ENCODE measurements around the gene CCL17. TPM values are rescaled to one million over a fixed set of nuclear protein-coding genes. Genes with fewer than 3 reads are reported as not detected.

The CCL17 gene
- total RNA-seq, 1 donor from 2014 or later = not detected

- Histone ChIP-seq H3K27ac (replicated peaks) (no peak overlapping the region), H3K4me1 (peaks cover 38% of the 10 kb centered on the region), H3K27me3 (ENCODE audit: low read depth) (no peaks in the 10 kb centered on the region), H3K9me3 (replicated peaks) (no peaks in the 10 kb centered on the region), H3K4me3 (no peak overlapping the region), H3K36me3 (no peaks in the 10 kb centered on the region)
- intact Hi-C loops (cut with micrococcal nuclease) = no loop called here
- no peak for DNase-seq
- TF ChIP-seq CTCF (IDR thresholded peaks at IDR 0.05; ENCODE audit: borderline replicate concordance) = no peak
Measured at GRCh38 chr16:57412584-57412983, 8.0 kb downstream of the CCL17 start.

DNA sequence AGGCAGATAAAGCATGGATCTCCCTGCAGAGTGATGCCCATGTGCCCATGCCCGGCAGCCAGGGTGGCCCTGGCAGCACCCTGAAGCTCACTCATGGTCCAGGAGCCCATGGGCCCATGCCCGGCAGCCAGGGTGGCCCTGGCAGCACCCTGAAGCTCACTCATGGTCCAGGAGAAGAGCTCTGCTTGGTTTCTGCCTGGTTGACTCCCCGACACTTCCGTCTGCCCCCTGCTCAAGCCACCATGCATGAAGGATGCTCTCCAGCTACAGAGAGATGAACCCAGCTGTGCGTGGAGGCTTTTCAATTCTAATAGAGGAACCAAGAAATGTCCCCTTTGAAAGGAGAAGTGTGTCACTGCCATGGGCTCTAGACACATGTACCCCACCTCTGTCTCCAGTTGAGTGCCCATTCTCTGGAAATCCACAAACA lies 8.7 kb downstream of the CCL17 start:
- intact Hi-C loops (cut with micrococcal nuclease) = no loop called here
- no peak for TF ChIP-seq CTCF (IDR thresholded peaks at IDR 0.05; ENCODE audit: borderline replicate concordance)
- DNase-seq = no peak
- Histone ChIP-seq H3K9me3 (replicated peaks) (no peaks in the 10 kb centered on the region), H3K36me3 (no peaks in the 10 kb centered on the region), H3K4me3 (no peak overlapping the region), H3K27me3 (ENCODE audit: low read depth) (no peaks in the 10 kb centered on the region), H3K4me1 (peaks cover 44% of the 10 kb centered on the region), H3K27ac (replicated peaks) (no peak overlapping the region)

- no peak overlapping the region for H3K4me3 ChIP-seq
- no peaks in the 10 kb centered on the region for H3K36me3 ChIP-seq
- no peak for TF ChIP-seq CTCF (IDR thresholded peaks at IDR 0.05; ENCODE audit: borderline replicate concordance)
- H3K9me3 ChIP-seq (replicated peaks) = no peaks in the 10 kb centered on the region
- no peak for DNase-seq
- no peak overlapping the region for H3K27ac ChIP-seq (replicated peaks)
- H3K4me1 ChIP-seq = peaks cover 44% of the 10 kb centered on the region
- no peaks in the 10 kb centered on the region for H3K27me3 ChIP-seq (ENCODE audit: low read depth)
- intact Hi-C loops (cut with micrococcal nuclease) = no loop called here
Measured at GRCh38 chr16:57413733-57414132, 9.2 kb downstream of the CCL17 start.

- Histone ChIP-seq H3K27ac (replicated peaks) (peak overlapping the region; percentile 52), H3K4me3 (no peak overlapping the region), H3K9me3 (replicated peaks) (no peaks in the 10 kb centered on the region)
Measured at GRCh38 chr16:57416084-57416483, 11.5 kb downstream of the CCL17 start.

GRCh38 chr16:57419506-57419905 lies 14.9 kb downstream of the CCL17 start:
- Histone ChIP-seq H3K4me1 (peaks cover 53% of the 10 kb centered on the region), H3K27ac (replicated peaks) (peak overlapping the region; percentile 48), H3K4me3 (no peak overlapping the region), H3K36me3 (no peaks in the 10 kb centered on the region), H3K9me3 (replicated peaks) (no peaks in the 10 kb centered on the region), H3K27me3 (ENCODE audit: low read depth) (no peaks in the 10 kb centered on the region)
- intact Hi-C loops (cut with micrococcal nuclease) = no loop called here
- TF ChIP-seq CTCF (IDR thresholded peaks at IDR 0.05; ENCODE audit: borderline replicate concordance) = no peak
- no peak for DNase-seq

More at GRCh38 chr16:57416084-57416483, 11.5 kb downstream of the CCL17 start:
- peaks cover 37% of the 10 kb centered on the region for H3K4me1 ChIP-seq
- TF ChIP-seq CTCF (IDR thresholded peaks at IDR 0.05; ENCODE audit: borderline replicate concordance) = no peak
- H3K27me3 ChIP-seq (ENCODE audit: low read depth) = no peaks in the 10 kb centered on the region
- intact Hi-C loops (cut with micrococcal nuclease) = loop anchor here (2.0 kb wide), 1 partner anchor 115 kb away; no protein-coding TSS in a partner anchor
- DNase-seq = no peak
- no peaks in the 10 kb centered on the region for H3K36me3 ChIP-seq

Data from left ventricle myocardium inferior (tissue), 1 donor.